OCI-LY7 (cell line): ENCODE data around the gene NUDT13. TPM values are rescaled to one million over a fixed set of nuclear protein-coding genes. Genes with fewer than 3 reads are reported as not detected.
"Not testable (repeated sequence)": the region's sequence is repeated elsewhere in the genome, so short reads cannot be mapped to it uniquely, and the experiment has no call there.

Experiments
- BruUV-seq: library from RNA; stranded (reverse); fragments of 400-500 nt; replicated peaks from 2 replicates; lab custom pipeline; 2021; lab: Mats Ljungman, UMichigan
- CTCF ChIA-PET: fragments of 300-600 bp; sonication (Branson Sonifier 250); formaldehyde crosslinking; loops from one replicate; lab custom pipeline; 2022; ENCODE audit warnings: antibody characterized with exemption; ENCODE audit not compliant: unreplicated experiment; lab: Charles Lee
- POLR2A ChIA-PET: fragments of 300-600 bp; sonication (Branson Sonifier 250); formaldehyde crosslinking; loops from one replicate; lab custom pipeline; 2022; ENCODE audit warnings: antibody characterized with exemption; lab: Charles Lee
- DNase-seq: peaks from one replicate; pipeline ENCODE4 v3.0.0-alpha.2; 2015; ENCODE audit warnings: low spot score
- H2AFZ ChIP-seq: fragments of 200-600 bp; sonication (generic), shearing (Covaris generic); 2 replicates; pipeline ENCODE4 v1.6.1; 2014; ENCODE audit warnings: mild to moderate bottlenecking, antibody characterized with exemption, low read length, moderate library complexity
- H3K27ac ChIP-seq: fragments of 200-600 bp; sonication (generic); 2 replicates; pipeline ENCODE4 v1.5.1; 2014; ENCODE audit warnings: mixed run types, low read depth, mild to moderate bottlenecking, moderate library complexity, low read length, inconsistent platforms; ENCODE audit not compliant: poor library complexity, severe bottlenecking
- H3K36me3 ChIP-seq: fragments of 200-600 bp; sonication (generic); 2 replicates; pipeline ENCODE4 v1.6.1; 2014; ENCODE audit warnings: mild to moderate bottlenecking, antibody characterized with exemption, low read length, moderate library complexity, mixed read lengths; ENCODE audit not compliant: insufficient read depth
- H3K4me1 ChIP-seq: fragments of 200-600 bp; sonication (generic); 2 replicates; pipeline ENCODE4 v1.5.1; 2014; ENCODE audit warnings: mild to moderate bottlenecking, low read length; ENCODE audit not compliant: insufficient read depth, poor library complexity, severe bottlenecking
- H3K4me2 ChIP-seq: fragments of 200-600 bp; sonication (generic); 2 replicates; pipeline ENCODE4 v1.6.1; 2014; ENCODE audit warnings: mild to moderate bottlenecking, low read length
- H3K4me3 ChIP-seq: fragments of 200-600 bp; sonication (generic); 2 replicates; pipeline ENCODE4 v1.5.1; 2014; ENCODE audit warnings: mild to moderate bottlenecking, low read depth, low read length; ENCODE audit not compliant: poor library complexity, severe bottlenecking
- H3K79me2 ChIP-seq: fragments of 200-600 bp; sonication (generic); 2 replicates; pipeline ENCODE4 v1.6.1; 2016; ENCODE audit warnings: low read depth, mild to moderate bottlenecking, low read length, moderate library complexity, mixed read lengths; ENCODE audit not compliant: insufficient read depth
- H3K9me2 ChIP-seq: fragments of 200-600 bp; sonication (generic); 2 replicates; pipeline ENCODE4 v1.6.1; 2016; ENCODE audit warnings: mild to moderate bottlenecking, low read length, mixed read lengths; ENCODE audit not compliant: insufficient read depth
- H3K9me3 ChIP-seq: fragments of 200-600 bp; sonication (generic); 2 replicates; pipeline ENCODE4 v1.6.1; 2014; ENCODE audit warnings: mild to moderate bottlenecking, mixed run types, low read length, mixed read lengths
- H4K20me1 ChIP-seq: fragments of 200-600 bp; sonication (generic); 2 replicates; pipeline ENCODE4 v1.6.1; 2014; ENCODE audit warnings: mild to moderate bottlenecking, antibody characterized with exemption, low read length, moderate library complexity, mixed read lengths; ENCODE audit not compliant: insufficient read depth
- EZH2phosphoT487 ChIP-seq: fragments of 200-600 bp; sonication (generic); IDR thresholded peaks from 2 replicates; pipeline ENCODE4 v1.6.1; 2018; ENCODE audit warnings: low read depth, borderline replicate concordance, mild to moderate bottlenecking, mixed run types, antibody characterized with exemption, low read length, moderate library complexity, mixed read lengths
- intact Hi-C: fragments of 100-400 bp; cut with micrococcal nuclease; formaldehyde crosslinking; loops from one replicate; pipeline ENCODE4 v1.10.0; 2022; ENCODE audit not compliant: unreplicated experiment
- total RNA-seq, 2 experiments: library from RNA; depleted of rRNA in 1 of 2; stranded (reverse); fragments of >200 nt in 1 of 2; shearing (Covaris generic) in 1 of 2; gene quantifications; 2 replicates each; pipeline ENCODE4 v1.2.3, GENCODE V29; 2014 to 2022
- TF ChIP-seq, protein P1 (sequence below): fragments of 200-600 bp; sonication (generic); conservative IDR thresholded peaks from 2 replicates; pipeline ENCODE4 v1.5.1; 2014; ENCODE audit warnings: mild to moderate bottlenecking, antibody characterized with exemption, low read length, moderate library complexity, mixed read lengths

NUDT13 gene
- total RNA-seq, 2 experiments from 2014 or later, result not detected

DNA sequence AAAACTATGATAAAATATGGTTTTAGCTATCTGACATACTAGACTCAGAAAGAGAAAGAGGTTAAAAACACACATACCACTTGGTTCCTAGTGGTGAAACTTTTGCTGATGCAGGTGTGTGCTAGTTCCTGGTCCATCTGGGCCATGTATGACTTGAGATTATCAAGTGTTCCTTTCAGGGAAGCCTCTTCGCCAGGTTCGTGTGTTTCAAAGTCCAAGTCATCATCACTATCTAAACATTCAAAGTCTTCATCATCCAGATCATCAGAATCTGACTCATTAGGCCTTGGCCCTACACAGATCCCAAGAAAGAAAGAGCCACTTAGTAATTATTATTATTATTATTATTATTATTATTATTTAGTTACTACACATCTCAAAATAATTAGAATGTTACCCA, 26.4 kb downstream of the NUDT13 start:
- Histone ChIP-seq H4K20me1 (no peaks in the 10 kb centered on the region), H3K27ac (no peak overlapping the region), H3K79me2 (no peaks in the 10 kb centered on the region), H3K9me2 (no peaks in the 10 kb centered on the region), H3K36me3 (peaks cover 84% of the 10 kb centered on the region), H2AFZ (no peak overlapping the region), H3K4me3 (no peak overlapping the region), H3K4me1 (no peaks in the 10 kb centered on the region), H3K9me3 (no peaks in the 10 kb centered on the region), H3K4me2 (no peak overlapping the region)
- ChIA-PET POLR2A (interaction anchor here (0.6 to 1.0 kb wide), 3 partner anchors 9 to 59 kb away, joined by 3 to 4 read pairs (median 3); no protein-coding TSS in a partner anchor), CTCF (no interaction called here)
- TF ChIP-seq, protein P1, sequence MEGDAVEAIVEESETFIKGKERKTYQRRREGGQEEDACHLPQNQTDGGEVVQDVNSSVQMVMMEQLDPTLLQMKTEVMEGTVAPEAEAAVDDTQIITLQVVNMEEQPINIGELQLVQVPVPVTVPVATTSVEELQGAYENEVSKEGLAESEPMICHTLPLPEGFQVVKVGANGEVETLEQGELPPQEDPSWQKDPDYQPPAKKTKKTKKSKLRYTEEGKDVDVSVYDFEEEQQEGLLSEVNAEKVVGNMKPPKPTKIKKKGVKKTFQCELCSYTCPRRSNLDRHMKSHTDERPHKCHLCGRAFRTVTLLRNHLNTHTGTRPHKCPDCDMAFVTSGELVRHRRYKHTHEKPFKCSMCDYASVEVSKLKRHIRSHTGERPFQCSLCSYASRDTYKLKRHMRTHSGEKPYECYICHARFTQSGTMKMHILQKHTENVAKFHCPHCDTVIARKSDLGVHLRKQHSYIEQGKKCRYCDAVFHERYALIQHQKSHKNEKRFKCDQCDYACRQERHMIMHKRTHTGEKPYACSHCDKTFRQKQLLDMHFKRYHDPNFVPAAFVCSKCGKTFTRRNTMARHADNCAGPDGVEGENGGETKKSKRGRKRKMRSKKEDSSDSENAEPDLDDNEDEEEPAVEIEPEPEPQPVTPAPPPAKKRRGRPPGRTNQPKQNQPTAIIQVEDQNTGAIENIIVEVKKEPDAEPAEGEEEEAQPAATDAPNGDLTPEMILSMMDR, result no peak
- no peak for TF ChIP-seq EZH2phosphoT487
- no TSS peak for BruUV-seq
- no peak for DNase-seq
- intact Hi-C loops, result no loop called here

DNA sequence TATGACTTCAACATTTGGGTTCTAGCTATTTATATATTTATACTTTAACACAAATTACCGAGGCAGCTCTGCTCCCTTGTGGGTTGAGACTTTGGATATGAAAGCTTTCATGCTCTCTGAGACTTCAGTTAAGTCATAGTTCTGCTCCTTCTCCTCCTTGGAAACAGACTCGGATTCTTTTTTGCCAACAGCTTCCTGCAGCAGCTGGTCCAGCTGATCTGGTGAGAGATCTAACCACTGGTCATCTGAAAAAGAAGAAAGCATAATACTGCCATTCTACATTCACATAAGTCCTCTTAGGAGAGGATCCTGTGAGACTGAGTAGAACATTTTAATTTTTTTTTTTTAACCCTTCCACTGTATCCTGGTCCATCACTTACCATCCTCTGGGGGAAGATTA, 29.0 kb downstream of the NUDT13 start:
- H3K27ac ChIP-seq, result no peak overlapping the region
- H3K4me3 ChIP-seq, result no peak overlapping the region
- intact Hi-C loops, result no loop called here
- no peaks in the 10 kb centered on the region for H4K20me1 ChIP-seq
- no peaks in the 10 kb centered on the region for H3K9me3 ChIP-seq
- no peak overlapping the region for H3K4me2 ChIP-seq
- peaks cover 77% of the 10 kb centered on the region for H3K36me3 ChIP-seq
- CTCF ChIA-PET, result no interaction called here
- POLR2A ChIA-PET, result interaction anchor here (0.5 to 1.0 kb wide), 2 partner anchors 44 kb away, joined by 3 to 4 read pairs; no protein-coding TSS in a partner anchor
- no peak for DNase-seq
- TF ChIP-seq, protein P1, result no peak
- TF ChIP-seq EZH2phosphoT487, result no peak
- no peak overlapping the region for H2AFZ ChIP-seq
- H3K9me2 ChIP-seq, result no peaks in the 10 kb centered on the region
- no peaks in the 10 kb centered on the region for H3K79me2 ChIP-seq
- no TSS peak for BruUV-seq
- no peaks in the 10 kb centered on the region for H3K4me1 ChIP-seq

DNA sequence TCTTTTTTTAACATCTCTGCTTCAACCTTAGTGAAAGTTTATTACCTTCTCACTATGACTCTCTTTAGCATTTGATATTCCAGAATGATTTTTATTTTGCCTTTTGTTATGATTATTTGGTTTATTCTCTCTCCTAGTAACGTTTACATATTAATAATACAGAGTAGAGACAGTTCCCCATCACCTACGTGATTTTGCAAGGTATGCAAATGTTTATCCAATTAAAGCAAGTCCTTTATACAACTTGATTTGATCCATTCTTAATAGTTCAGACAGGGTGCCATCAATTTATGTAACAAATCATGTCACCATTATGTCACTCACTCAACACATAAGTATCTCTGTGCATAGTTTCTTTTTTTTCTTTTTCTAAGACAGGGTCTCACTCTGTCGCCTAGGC, 31.3 kb downstream of the NUDT13 start:
- CTCF ChIA-PET, result no interaction called here
- H3K4me3 ChIP-seq, result no peak overlapping the region

DNA sequence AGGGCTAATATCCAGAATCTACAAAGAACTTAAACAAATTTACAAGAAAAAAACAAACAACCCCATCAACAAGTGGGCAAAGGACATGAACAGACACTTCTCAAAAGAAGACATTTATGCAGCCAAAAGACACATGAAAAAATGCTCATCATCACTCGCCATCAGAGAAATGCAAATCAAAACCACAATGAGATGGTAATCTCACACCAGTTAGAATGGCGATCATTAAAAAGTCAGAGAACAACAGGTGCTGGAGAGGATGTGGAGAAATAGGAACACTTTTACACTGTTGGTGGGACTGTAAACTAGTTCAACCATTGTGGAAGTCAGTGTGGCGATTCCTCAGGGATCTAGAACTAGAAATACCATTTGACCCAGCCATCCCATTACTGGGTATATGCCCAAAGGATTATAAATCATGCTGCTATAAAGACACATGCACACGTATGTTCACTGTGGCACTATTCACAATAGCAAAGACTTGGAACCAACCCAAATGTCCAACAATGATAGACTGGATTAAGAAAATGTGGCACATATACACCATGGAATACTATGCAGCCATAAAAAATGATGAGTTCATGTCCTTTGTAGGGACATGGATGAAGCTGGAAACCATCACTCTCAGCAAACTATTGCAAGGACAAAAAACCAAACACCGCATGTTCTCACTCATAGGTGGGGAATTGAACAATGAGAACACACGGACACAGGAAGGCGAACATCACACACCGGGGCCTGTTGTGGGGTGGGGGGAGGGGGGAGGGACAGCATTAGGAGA, 40.6 kb downstream of the NUDT13 start:
- POLR2A ChIA-PET, result interaction anchor here (1.5 kb wide), 1 partner anchor 20 kb away, joined by 4 read pairs; no protein-coding TSS in a partner anchor
- H3K79me2 ChIP-seq, intact Hi-C loops, H2AFZ ChIP-seq, H3K4me1 ChIP-seq, H3K4me3 ChIP-seq, DNase-seq, H3K9me3 ChIP-seq, H3K4me2 ChIP-seq, CTCF ChIA-PET, BruUV-seq, H3K27ac ChIP-seq, H4K20me1 ChIP-seq, H3K9me2 ChIP-seq: not testable (repeated sequence)
- peaks cover 73% of the 10 kb centered on the region for H3K36me3 ChIP-seq

More for the DNA sequence above, 31.3 kb downstream of the NUDT13 start:
- Histone ChIP-seq H3K4me1 (no peaks in the 10 kb centered on the region), H4K20me1 (no peaks in the 10 kb centered on the region), H3K9me3 (no peaks in the 10 kb centered on the region), H3K4me2 (no peak overlapping the region), H3K27ac (no peak overlapping the region), H3K36me3 (peaks cover 77% of the 10 kb centered on the region), H2AFZ (no peak overlapping the region), H3K9me2 (no peaks in the 10 kb centered on the region), H3K79me2 (no peaks in the 10 kb centered on the region)
- POLR2A ChIA-PET, result no interaction called here
- intact Hi-C loops, result no loop called here
- BruUV-seq, result no TSS peak
- no peak for TF ChIP-seq EZH2phosphoT487
- TF ChIP-seq, protein P1, result no peak
- no peak for DNase-seq
